Measurements from ENCODE around the gene IMMP2L. TPM values are rescaled to one million over a fixed set of nuclear protein-coding genes. Genes with fewer than 3 reads are reported as not detected.

Gene IMMP2L
- total RNA-seq, 1 donor from 2014 or later, result 21.5 TPM

DNA sequence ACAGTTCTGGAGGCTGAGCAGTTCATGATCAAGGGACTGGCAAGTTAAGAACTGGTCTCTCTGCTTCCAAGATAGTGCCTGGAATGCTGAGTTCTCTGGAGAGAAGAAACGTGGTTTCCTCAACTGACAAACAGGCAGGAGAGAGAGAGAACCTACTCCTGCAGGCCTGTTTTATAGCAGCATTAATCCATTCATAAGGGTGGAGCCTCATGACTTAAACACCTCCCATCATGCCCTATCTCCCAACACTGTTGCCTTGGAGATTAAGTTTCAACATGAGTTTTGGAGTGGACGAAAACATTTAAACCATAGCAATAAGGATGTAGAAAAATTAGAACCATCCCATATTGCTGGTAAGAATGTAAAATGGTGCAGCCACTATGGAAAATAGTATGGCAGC is 32.3 kb upstream of the IMMP2L start:
- Mint-ChIP-seq H3K9me3 (no peaks in the 10 kb centered on the region), H3K4me1 (no peaks in the 10 kb centered on the region), H3K27ac (no peak overlapping the region), H3K27me3 (ENCODE audit: insufficient read depth, low read depth) (no peaks in the 10 kb centered on the region), H3K4me3 (no peak overlapping the region), H3K36me3 (no peaks in the 10 kb centered on the region)
- H3F3A ChIP-seq (ENCODE audit: low read depth), result no peaks in the 10 kb centered on the region
- H3K4me3 ChIP-seq, result no peak overlapping the region
- H4K20me1 ChIP-seq (ENCODE audit: low read depth), result no peaks in the 10 kb centered on the region
- no peaks in the 10 kb centered on the region for H3K79me2 ChIP-seq (ENCODE audit: low read depth)
- H3K9ac ChIP-seq, result no peak overlapping the region
- H2AFZ ChIP-seq (replicated peaks), result no peak overlapping the region
- H3K36me3 ChIP-seq, result no peaks in the 10 kb centered on the region
- no peaks in the 10 kb centered on the region for H3K4me1 ChIP-seq
- H3K27ac ChIP-seq, result no peak overlapping the region
- no peak for DNase-seq (ENCODE audit: low spot score)
- TF ChIP-seq, protein P1, sequence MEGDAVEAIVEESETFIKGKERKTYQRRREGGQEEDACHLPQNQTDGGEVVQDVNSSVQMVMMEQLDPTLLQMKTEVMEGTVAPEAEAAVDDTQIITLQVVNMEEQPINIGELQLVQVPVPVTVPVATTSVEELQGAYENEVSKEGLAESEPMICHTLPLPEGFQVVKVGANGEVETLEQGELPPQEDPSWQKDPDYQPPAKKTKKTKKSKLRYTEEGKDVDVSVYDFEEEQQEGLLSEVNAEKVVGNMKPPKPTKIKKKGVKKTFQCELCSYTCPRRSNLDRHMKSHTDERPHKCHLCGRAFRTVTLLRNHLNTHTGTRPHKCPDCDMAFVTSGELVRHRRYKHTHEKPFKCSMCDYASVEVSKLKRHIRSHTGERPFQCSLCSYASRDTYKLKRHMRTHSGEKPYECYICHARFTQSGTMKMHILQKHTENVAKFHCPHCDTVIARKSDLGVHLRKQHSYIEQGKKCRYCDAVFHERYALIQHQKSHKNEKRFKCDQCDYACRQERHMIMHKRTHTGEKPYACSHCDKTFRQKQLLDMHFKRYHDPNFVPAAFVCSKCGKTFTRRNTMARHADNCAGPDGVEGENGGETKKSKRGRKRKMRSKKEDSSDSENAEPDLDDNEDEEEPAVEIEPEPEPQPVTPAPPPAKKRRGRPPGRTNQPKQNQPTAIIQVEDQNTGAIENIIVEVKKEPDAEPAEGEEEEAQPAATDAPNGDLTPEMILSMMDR (IDR thresholded peaks at IDR 0.05), result no peak
- no peak for TF ChIP-seq EZH2 (IDR thresholded peaks at IDR 0.05)
- TF ChIP-seq EZH2phosphoT487 (IDR thresholded peaks at IDR 0.05), result no peak
- no peak overlapping the region for H3K4me2 ChIP-seq
- H3K27me3 ChIP-seq, result no peaks in the 10 kb centered on the region
- H3K9me3 ChIP-seq (ENCODE audit: low read depth), result no peaks in the 10 kb centered on the region

DNA sequence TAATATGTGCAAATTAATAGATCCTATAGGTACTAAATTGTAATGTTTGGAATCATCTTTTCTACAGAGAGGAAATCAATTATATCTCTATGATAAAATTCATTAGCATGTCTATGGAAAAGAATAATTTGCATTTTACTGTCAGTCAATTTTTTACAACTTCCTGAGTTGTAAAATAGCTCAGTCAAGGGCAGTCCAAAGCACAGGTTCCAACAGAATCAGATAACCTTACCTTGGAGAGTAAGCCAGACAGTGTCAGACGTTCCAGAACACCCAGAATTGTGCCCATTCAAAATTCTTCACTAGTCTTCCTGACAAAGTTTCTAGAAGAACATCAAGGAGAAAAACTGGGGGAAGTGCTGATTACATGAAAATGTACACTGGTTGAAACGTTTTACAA is 31.1 kb upstream of the IMMP2L start:
- H4K20me1 ChIP-seq (ENCODE audit: low read depth), result no peaks in the 10 kb centered on the region
- no peaks in the 10 kb centered on the region for H3F3A ChIP-seq (ENCODE audit: low read depth)
- no peaks in the 10 kb centered on the region for H3K36me3 ChIP-seq
- H3K4me3 ChIP-seq, result no peak overlapping the region
- H3K27me3 ChIP-seq, result no peaks in the 10 kb centered on the region
- no peaks in the 10 kb centered on the region for H3K27me3 Mint-ChIP-seq (ENCODE audit: insufficient read depth, low read depth)
- H3K9me3 ChIP-seq (ENCODE audit: low read depth), result no peaks in the 10 kb centered on the region
- no peak overlapping the region for H3K27ac ChIP-seq
- no peak for DNase-seq (ENCODE audit: low spot score)
- H2AFZ ChIP-seq (replicated peaks), result no peak overlapping the region
- H3K9me3 Mint-ChIP-seq, result no peaks in the 10 kb centered on the region
- no peak overlapping the region for H3K27ac Mint-ChIP-seq
- H3K4me2 ChIP-seq, result no peak overlapping the region
- no peaks in the 10 kb centered on the region for H3K4me1 ChIP-seq
- no peak overlapping the region for H3K4me3 Mint-ChIP-seq
- H3K9ac ChIP-seq, result no peak overlapping the region
- TF ChIP-seq, protein P1 (IDR thresholded peaks at IDR 0.05), result no peak
- TF ChIP-seq EZH2 (IDR thresholded peaks at IDR 0.05), result no peak
- H3K79me2 ChIP-seq (ENCODE audit: low read depth), result no peaks in the 10 kb centered on the region
- no peaks in the 10 kb centered on the region for H3K36me3 Mint-ChIP-seq
- no peaks in the 10 kb centered on the region for H3K4me1 Mint-ChIP-seq

DNA sequence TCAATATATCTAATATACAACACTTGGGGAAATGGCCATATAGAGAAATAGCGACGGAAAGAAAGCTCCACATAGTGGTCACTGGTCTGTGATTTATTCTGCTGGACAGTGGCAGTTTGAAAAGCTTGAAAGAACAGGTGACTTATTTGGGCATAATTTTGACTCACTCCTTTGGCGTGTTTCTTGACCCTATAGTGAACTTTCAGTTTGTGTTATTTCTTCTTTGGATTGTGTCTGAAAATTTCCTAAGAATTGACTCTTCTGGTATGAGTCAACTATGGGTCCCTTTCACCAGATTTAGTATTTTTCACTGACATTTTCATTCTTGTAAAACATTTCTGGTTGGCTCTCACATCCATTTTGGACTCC is 25.8 kb upstream of the IMMP2L start:
- Mint-ChIP-seq H3K4me1 (no peaks in the 10 kb centered on the region), H3K27ac (no peak overlapping the region), H3K36me3 (no peaks in the 10 kb centered on the region), H3K4me3 (no peak overlapping the region), H3K27me3 (ENCODE audit: insufficient read depth, low read depth) (no peaks in the 10 kb centered on the region), H3K9me3 (no peaks in the 10 kb centered on the region)
- H3K27ac ChIP-seq, result no peak overlapping the region
- H3K4me3 ChIP-seq, result no peak overlapping the region
- no peak overlapping the region for H2AFZ ChIP-seq (replicated peaks)
- no peaks in the 10 kb centered on the region for H3K4me1 ChIP-seq
- H3K36me3 ChIP-seq, result no peaks in the 10 kb centered on the region
- no peaks in the 10 kb centered on the region for H3K27me3 ChIP-seq
- no peaks in the 10 kb centered on the region for H3K9me3 ChIP-seq (ENCODE audit: low read depth)
- no peaks in the 10 kb centered on the region for H4K20me1 ChIP-seq (ENCODE audit: low read depth)
- H3K79me2 ChIP-seq (ENCODE audit: low read depth), result no peaks in the 10 kb centered on the region
- no peak overlapping the region for H3K4me2 ChIP-seq
- H3K9ac ChIP-seq, result no peak overlapping the region
- no peak for DNase-seq (ENCODE audit: low spot score)
- H3F3A ChIP-seq (ENCODE audit: low read depth), result no peaks in the 10 kb centered on the region
- no peak for TF ChIP-seq EZH2phosphoT487 (IDR thresholded peaks at IDR 0.05)

DNA sequence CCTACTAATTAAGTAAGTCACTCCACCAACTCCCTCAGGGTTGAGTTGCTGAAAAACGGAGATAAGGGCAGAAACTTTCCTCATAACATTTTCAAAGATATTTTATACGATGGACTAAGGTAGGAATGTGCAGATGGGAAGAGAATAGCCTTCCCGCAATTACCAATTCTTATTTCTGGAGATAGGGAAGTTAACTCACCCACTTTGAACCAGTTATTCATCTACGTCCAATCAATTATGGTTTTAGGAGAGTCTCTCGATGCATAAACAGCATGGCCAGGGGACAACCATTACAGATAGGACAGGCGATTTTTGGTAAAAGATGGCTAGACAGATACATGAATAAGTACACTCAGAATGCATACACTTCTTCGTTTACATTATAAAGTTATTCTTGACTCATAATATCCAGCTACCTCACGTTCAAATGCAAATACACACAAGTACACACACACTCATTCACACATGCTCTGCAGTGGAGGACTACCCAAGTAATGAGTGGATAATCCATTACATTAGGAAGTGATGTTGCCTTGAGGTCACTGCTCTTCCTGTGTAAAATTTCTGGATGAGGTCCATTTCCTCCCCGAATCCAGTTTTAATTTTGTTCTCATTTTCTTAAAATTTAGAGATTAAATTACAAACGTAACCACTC is 25.2 kb upstream of the IMMP2L start:
- Mint-ChIP-seq H3K4me1 (no peaks in the 10 kb centered on the region), H3K36me3 (no peaks in the 10 kb centered on the region), H3K4me3 (no peak overlapping the region), H3K27ac (no peak overlapping the region), H3K9me3 (peaks cover 2% of the 10 kb centered on the region), H3K27me3 (ENCODE audit: insufficient read depth, low read depth) (no peaks in the 10 kb centered on the region)
- H2AFZ ChIP-seq (replicated peaks), result no peak overlapping the region
- H3K79me2 ChIP-seq (ENCODE audit: low read depth), result no peaks in the 10 kb centered on the region
- H3F3A ChIP-seq (ENCODE audit: low read depth), result no peaks in the 10 kb centered on the region
- H3K9ac ChIP-seq, result no peak overlapping the region
- no peaks in the 10 kb centered on the region for H3K9me3 ChIP-seq (ENCODE audit: low read depth)
- H3K4me3 ChIP-seq, result no peak overlapping the region
- H3K36me3 ChIP-seq, result no peaks in the 10 kb centered on the region
- DNase-seq (ENCODE audit: low spot score), result no peak
- no peaks in the 10 kb centered on the region for H4K20me1 ChIP-seq (ENCODE audit: low read depth)
- H3K4me1 ChIP-seq, result no peaks in the 10 kb centered on the region
- H3K27me3 ChIP-seq, result no peaks in the 10 kb centered on the region
- no peak overlapping the region for H3K4me2 ChIP-seq
- H3K27ac ChIP-seq, result no peak overlapping the region
- TF ChIP-seq, protein P1 (IDR thresholded peaks at IDR 0.05), result no peak
- TF ChIP-seq EZH2phosphoT487 (IDR thresholded peaks at IDR 0.05) (no peak), EZH2 (IDR thresholded peaks at IDR 0.05) (no peak)
